H1 (cell line): ENCODE data around the gene FAM114A2. TPM values are rescaled to one million over a fixed set of nuclear protein-coding genes. Genes with fewer than 3 reads are reported as not detected.

Source experiments
- CTCF ChIA-PET: fragments of 300-600 bp; sonication (Branson Sonifier 250); formaldehyde crosslinking; loops from one replicate; lab custom pipeline; 2021; ENCODE audit not compliant: partially characterized antibody; lab: Charles Lee
- POLR2A ChIA-PET: fragments of 300-600 bp; sonication (Branson Sonifier 250); formaldehyde crosslinking; loops from one replicate; lab custom pipeline; 2021; ENCODE audit warnings: inconsistent platforms; ENCODE audit not compliant: partially characterized antibody; lab: Charles Lee
- DNase-seq, 2 experiments: peaks; one replicate each; pipeline versions ENCODE4 v3.0.0 to v3.0.0-alpha.2; 2010 to 2022; ENCODE audit warnings: low spot score in 2 of 2, low read depth in 1 of 2, mixed read lengths in 1 of 2
- FAIRE-seq: peaks from 2 replicates; lab custom pipeline; 2011; peaks lifted over from hg19 to GRCh38; lab: Jason Lieb, UNC
- H2AFZ ChIP-seq: 2 replicates; pipeline ENCODE4 v1.8.1; 2012; ENCODE audit warnings: low read length, inconsistent platforms
- H2AK5ac ChIP-seq: 2 replicates; pipeline ENCODE4 v1.6.1; 2013; ENCODE audit warnings: low read depth, low read length
- H2BK120ac ChIP-seq: replicated peaks from 2 replicates; pipeline ENCODE3; 2013; ENCODE audit warnings: low read depth, low read length, inconsistent platforms
- H2BK12ac ChIP-seq: 2 replicates; pipeline ENCODE4 v1.6.1; 2013; ENCODE audit warnings: low read depth, low read length
- H2BK15ac ChIP-seq: 2 replicates; pipeline ENCODE4 v1.6.1; 2013; ENCODE audit warnings: low read length
- H2BK20ac ChIP-seq: 2 replicates; pipeline ENCODE4 v1.6.1; 2013; ENCODE audit warnings: low read length
- H2BK5ac ChIP-seq: 2 replicates; pipeline ENCODE4 v1.6.1; 2013; ENCODE audit warnings: low read depth, low read length
- H3K14ac ChIP-seq: 2 replicates; pipeline ENCODE4 v1.6.1; 2013; ENCODE audit warnings: inconsistent platforms; ENCODE audit not compliant: insufficient read length
- H3K18ac ChIP-seq: 2 replicates; pipeline ENCODE4 v1.6.1; 2013; ENCODE audit warnings: low read length; ENCODE audit errors: extremely low read depth
- H3K23ac ChIP-seq: 2 replicates; pipeline ENCODE4 v1.6.1; 2013; ENCODE audit warnings: inconsistent platforms; ENCODE audit not compliant: insufficient read length
- H3K23me2 ChIP-seq: 2 replicates; pipeline ENCODE4 v1.6.1; 2013; ENCODE audit warnings: low read depth, low read length
- H3K27ac ChIP-seq: 2 replicates; pipeline ENCODE4 v1.6.1; 2011; ENCODE audit warnings: low read depth, low read length, inconsistent platforms
- H3K27me3 ChIP-seq, 4 experiments: replicated peaks in 1 of 4; 1 replicate in 1 of 4; 2 replicates in 3 of 4; pipeline versions ENCODE4 v1.6.1 to v1.8.1; 2011 to 2013; ENCODE audit warnings: low read length in 3 of 4, mild to moderate bottlenecking in 3 of 4, inconsistent platforms in 2 of 4, mixed read lengths in 2 of 4, moderate library complexity in 1 of 4; ENCODE audit not compliant: control insufficient read depth in 3 of 4, insufficient read depth in 3 of 4; ENCODE audit errors: extremely low read depth in 1 of 4
- H3K36me3 ChIP-seq, 4 experiments: 2 replicates each; pipeline versions ENCODE4 v1.6.1 to v1.8.1; 2011 to 2013; ENCODE audit warnings: mild to moderate bottlenecking in 4 of 4, low read length in 3 of 4, moderate library complexity in 2 of 4, control low read depth in 1 of 4, inconsistent platforms in 1 of 4; ENCODE audit not compliant: insufficient read depth in 4 of 4, control insufficient read depth in 2 of 4
- H3K4ac ChIP-seq: replicated peaks from 2 replicates; pipeline ENCODE3; 2013; ENCODE audit warnings: low read length, low read depth, mixed read lengths, inconsistent platforms; ENCODE audit not compliant: insufficient read length
- H3K4me1 ChIP-seq, 4 experiments: replicated peaks in 1 of 4; 1 replicate in 1 of 4; 2 replicates in 3 of 4; pipeline versions ENCODE4 v1.6.1 to v1.8.1; 2011 to 2013; ENCODE audit warnings: low read length in 3 of 4, inconsistent platforms in 2 of 4, mixed read lengths in 1 of 4; ENCODE audit not compliant: insufficient read depth in 4 of 4, control insufficient read depth in 3 of 4
- H3K4me2 ChIP-seq, 2 experiments: 2 replicates each; pipeline versions ENCODE4 v1.6.1 to v1.8.1; 2011 to 2013; ENCODE audit warnings: low read depth in 2 of 2, low read length in 2 of 2, control low read depth in 1 of 2, inconsistent platforms in 1 of 2, mild to moderate bottlenecking in 1 of 2; ENCODE audit not compliant: insufficient read depth in 1 of 2
- H3K4me3 ChIP-seq, 4 experiments: fragments of 200-600, 300-600 bp in 1 of 4; sonication (generic), shearing (Covaris generic), sonication (Bioruptor Twin) in 1 of 4; 2 replicates each; pipeline versions ENCODE4 v1.5.1 to v1.8.1; 2011 to 2016; ENCODE audit warnings: low read length in 4 of 4, low read depth in 3 of 4, control low read depth in 2 of 4, inconsistent platforms in 2 of 4, mild to moderate bottlenecking in 2 of 4, mixed read lengths in 1 of 4, moderate library complexity in 1 of 4; ENCODE audit not compliant: insufficient read depth in 2 of 4; ENCODE audit errors: extremely low read depth in 1 of 4
- H3K56ac ChIP-seq: replicated peaks from 2 replicates; pipeline ENCODE3; 2013; ENCODE audit warnings: low read depth, mild to moderate bottlenecking, mixed read lengths, low read length, inconsistent platforms; ENCODE audit not compliant: insufficient read length
- H3K79me1 ChIP-seq: 2 replicates; pipeline ENCODE4 v1.6.1; 2013; ENCODE audit warnings: low read depth, low read length, control low read depth
- H3K79me2 ChIP-seq, 2 experiments: 2 replicates each; pipeline versions ENCODE4 v1.6.1 to v1.8.1; 2012 to 2013; ENCODE audit warnings: low read length in 2 of 2, mild to moderate bottlenecking in 2 of 2, inconsistent platforms in 1 of 2; ENCODE audit not compliant: insufficient read depth in 2 of 2, control insufficient read depth in 1 of 2
- H3K9ac ChIP-seq, 4 experiments: replicated peaks in 1 of 4; 1 replicate in 1 of 4; 2 replicates in 3 of 4; pipeline versions ENCODE4 v1.6.1 to v1.8.1; 2011 to 2013; ENCODE audit warnings: low read depth in 3 of 4, low read length in 3 of 4, control low read depth in 2 of 4, mild to moderate bottlenecking in 2 of 4, moderate library complexity in 2 of 4, inconsistent platforms in 1 of 4; ENCODE audit errors: extremely low read depth in 1 of 4
- H3K9me3 ChIP-seq, 2 experiments: 2 replicates each; pipeline versions ENCODE4 v1.6.1 to v1.8.1; 2012 to 2013; ENCODE audit warnings: mild to moderate bottlenecking in 2 of 2, moderate library complexity in 2 of 2, control low read depth in 1 of 2, inconsistent platforms in 1 of 2, low read depth in 1 of 2, low read length in 1 of 2, mixed read lengths in 1 of 2; ENCODE audit not compliant: insufficient read depth in 2 of 2
- H4K20me1 ChIP-seq, 2 experiments: replicated peaks in 1 of 2; 2 replicates each; pipeline versions ENCODE3 to v1.8.1; 2011 to 2013; ENCODE audit warnings: inconsistent platforms in 2 of 2, low read length in 2 of 2, mild to moderate bottlenecking in 1 of 2; ENCODE audit not compliant: insufficient read depth in 2 of 2, control insufficient read depth in 1 of 2
- H4K5ac ChIP-seq: 2 replicates; pipeline ENCODE4 v1.6.1; 2013; ENCODE audit warnings: low read length, low read depth, mixed read lengths, inconsistent platforms; ENCODE audit not compliant: insufficient read length
- H4K8ac ChIP-seq: 2 replicates; pipeline ENCODE4 v1.8.0; 2013; ENCODE audit warnings: mild to moderate bottlenecking, moderate library complexity, low read length, inconsistent platforms; ENCODE audit not compliant: insufficient read depth; ENCODE audit errors: extremely low read depth
- H4K91ac ChIP-seq: replicated peaks from 2 replicates; pipeline ENCODE3; 2013; ENCODE audit warnings: low read length, mixed read lengths, inconsistent platforms; ENCODE audit not compliant: insufficient read length
- CEBPB ChIP-seq: IDR thresholded peaks from 2 replicates; pipeline ENCODE4 v1.6.1; 2012; ENCODE audit warnings: low read depth, low read length
- CHD1 ChIP-seq: IDR thresholded peaks from 2 replicates; pipeline ENCODE4 v1.6.1; 2012; ENCODE audit warnings: low read depth, low read length, improper control_type of control experiment
- CTBP2 ChIP-seq: IDR thresholded peaks from 2 replicates; pipeline ENCODE4 v1.7.0; 2011; ENCODE audit warnings: borderline replicate concordance, mild to moderate bottlenecking, moderate library complexity, mixed read lengths, low read length; ENCODE audit not compliant: insufficient read depth, insufficient read length
- GTF2F1 ChIP-seq: IDR thresholded peaks from 2 replicates; pipeline ENCODE4 v1.6.1; 2012; ENCODE audit warnings: low read depth, low read length, improper control_type of control experiment, borderline replicate concordance
- KDM1A ChIP-seq: fragments of 200-600, 300-600 bp; sonication (generic); IDR thresholded peaks from 2 replicates; pipeline ENCODE4 v1.7.1; 2016; ENCODE audit warnings: mild to moderate bottlenecking, low read length, borderline replicate concordance
- NANOG ChIP-seq: IDR thresholded peaks from 2 replicates; pipeline ENCODE4 v1.6.1; 2011; ENCODE audit warnings: low read length, low read depth, mild to moderate bottlenecking, inconsistent platforms; ENCODE audit not compliant: insufficient read depth, poor library complexity, severe bottlenecking
- PHF8 ChIP-seq: fragments of 200-600 bp; sonication (generic); conservative IDR thresholded peaks from 2 replicates; pipeline ENCODE4 v1.7.1; 2012; ENCODE audit warnings: low read depth, mild to moderate bottlenecking, inconsistent platforms, low read length, moderate library complexity
- RXRA ChIP-seq: IDR thresholded peaks from 2 replicates; pipeline ENCODE4 v1.6.1; 2011; ENCODE audit warnings: low read depth, mild to moderate bottlenecking, low read length, moderate library complexity; ENCODE audit not compliant: insufficient read depth
- SAP30 ChIP-seq: fragments of 300-600 bp; sonication (generic); IDR thresholded peaks from 2 replicates; pipeline ENCODE4 v1.7.1; 2012; ENCODE audit warnings: low read length, moderate library complexity, mild to moderate bottlenecking, inconsistent platforms; ENCODE audit not compliant: insufficient read depth, insufficient replicate concordance
- SIRT6 ChIP-seq: IDR thresholded peaks from one replicate; pipeline ENCODE4 v1.7.1; 2012; ENCODE audit warnings: low read length, inconsistent platforms
- SP1 ChIP-seq: IDR thresholded peaks from 2 replicates; pipeline ENCODE4 v1.6.1; 2011; ENCODE audit warnings: low read depth, low read length
- SRF ChIP-seq: IDR thresholded peaks from 2 replicates; pipeline ENCODE4 v1.6.1; 2011; ENCODE audit warnings: mild to moderate bottlenecking, low read depth, low read length, moderate library complexity
- SUZ12 ChIP-seq: fragments of 200-600 bp; sonication (generic); IDR thresholded peaks from 2 replicates; pipeline ENCODE4 v1.6.1; 2012; ENCODE audit warnings: mild to moderate bottlenecking, inconsistent platforms, low read length, moderate library complexity, mixed read lengths
- WGBS, 2 experiments: shearing (Covaris generic) in 1 of 2; methylation state at CpG; one replicate each; pipeline versions ENCODE4 v1.1.6 to v1.1.7; 2013 to 2015; ENCODE audit warnings: low lambda C conversion rate in 2 of 2, mixed read lengths in 2 of 2, inconsistent platforms in 1 of 2, low coverage in 1 of 2, missing lambda C conversion rate in 1 of 2; ENCODE audit not compliant: insufficient replicate concordance in 2 of 2, insufficient coverage in 1 of 2, insufficient read length in 1 of 2; ENCODE audit errors: extremely low coverage in 1 of 2, missing lambda C conversion rate in 1 of 2; 5-methylcytosine and 5-hydroxymethylcytosine counted together
- polyA plus RNA-seq, 7 experiments: library from polyadenylated mRNA; depleted of rRNA in 3 of 7; stranded (reverse) in 5 of 7; unstranded in 2 of 7; fragments of >200 nt in 5 of 7; fragments of 200-250 nt in 2 of 7; gene quantifications; 1 replicate in 5 of 7; 2 replicates in 1 of 7; 4 replicates in 1 of 7; pipeline versions ENCODE4 v1.2.1 to v1.2.3, GENCODE V29; 2011 to 2013; ENCODE audit warnings: missing spikeins in 2 of 7, mixed read lengths in 2 of 7
- total RNA-seq: library from RNA; stranded (reverse); fragmentation: NEBNext Ultra II Directional; extraction: Animal tissue kit (Norgen Biotek cat#: 25700); gene quantifications from 2 replicates; pipeline ENCODE4 v1.2.1, GENCODE V29; 2021

The FAM114A2 gene
- total and polyA plus RNA-seq, 2 of the 8 experiments (the other 6 are each of a cell fraction or from before 2014, with no cell fraction given): 3.8 to 9.2 TPM

- H3K4me1 ChIP-seq: no peaks in the 10 kb centered on the region
- H2BK20ac ChIP-seq: no peak overlapping the region
- no peak overlapping the region for H3K4me3 ChIP-seq
- H4K91ac ChIP-seq: no peak overlapping the region
- ChIA-PET POLR2A (no interaction called here), CTCF (interaction anchor here (1.2 to 1.9 kb wide), 3 partner anchors 11 to 426 kb away, joined by 3 to 6 read pairs (median 3); no protein-coding TSS in a partner anchor)
- no peak overlapping the region for H3K27ac ChIP-seq
- no peak overlapping the region for H4K8ac ChIP-seq
- H3K23me2 ChIP-seq: no peaks in the 10 kb centered on the region
- no peak for TF ChIP-seq NANOG
- no peak for TF ChIP-seq GTF2F1
- no peak for TF ChIP-seq RXRA
- TF ChIP-seq KDM1A: no peak
- TF ChIP-seq CEBPB: no peak
- TF ChIP-seq CTBP2: no peak
- TF ChIP-seq SUZ12: no peak
- TF ChIP-seq SAP30: no peak
- TF ChIP-seq PHF8: no peak
- TF ChIP-seq SP1: no peak
- TF ChIP-seq SRF: no peak
- TF ChIP-seq SIRT6: no peak
- TF ChIP-seq CHD1: no peak
- no peaks in the 10 kb centered on the region for H3K9me3 ChIP-seq
- H3K18ac ChIP-seq: no peak overlapping the region
- no peak for DNase-seq
- H2BK120ac ChIP-seq: no peak overlapping the region
- no peaks in the 10 kb centered on the region for H3K27me3 ChIP-seq
- H4K5ac ChIP-seq: no peak overlapping the region
- H3K14ac ChIP-seq: no peak overlapping the region
- H3K4me2 ChIP-seq: no peak overlapping the region
- no peaks in the 10 kb centered on the region for H4K20me1 ChIP-seq
- no peak overlapping the region for H3K4ac ChIP-seq
- H3K9ac ChIP-seq: no peak overlapping the region
- no peak overlapping the region for H2AK5ac ChIP-seq
- no peak overlapping the region for H2BK15ac ChIP-seq
- FAIRE-seq: no peak
- no peak overlapping the region for H2AFZ ChIP-seq
- no peak overlapping the region for H3K56ac ChIP-seq
- H3K79me1 ChIP-seq: no peaks in the 10 kb centered on the region
- H2BK5ac ChIP-seq: no peak overlapping the region
- H3K36me3 ChIP-seq: no peaks in the 10 kb centered on the region
- H3K79me2 ChIP-seq: no peaks in the 10 kb centered on the region
- 89% methylated on average over 4 of the region's 4 CpGs; no CpG with 5 or more reads in 1 of the 2 experiments for WGBS, 2 experiments
- no peak overlapping the region for H3K23ac ChIP-seq
- H2BK12ac ChIP-seq: no peak overlapping the region
Measured at GRCh38 chr5:153979028-153979783, 59.5 kb downstream of the FAM114A2 start.
